Neural cell (in vitro differentiated cells): ENCODE measurements around the gene TXNRD3. TPM values are rescaled to one million over a fixed set of nuclear protein-coding genes. Genes with fewer than 3 reads are reported as not detected.

Experiments
- H2AFZ ChIP-seq: fragments of 200-600, 300-800 bp; sonication (generic), shearing (Covaris generic); 2 replicates; pipeline ENCODE4 v1.6.0; 2014; ENCODE audit warnings: low read depth, mild to moderate bottlenecking, antibody characterized with exemption, low read length, moderate library complexity
- H3F3A ChIP-seq: fragments of 200-600 bp; shearing (Covaris generic); 2 replicates; pipeline ENCODE4 v1.6.1; 2016; ENCODE audit warnings: mild to moderate bottlenecking, moderate library complexity, mixed read lengths, antibody characterized with exemption, low read length; ENCODE audit not compliant: insufficient read depth, poor library complexity, severe bottlenecking
- H3K27ac ChIP-seq: fragments of 200-600, 300-800 bp; sonication (generic), shearing (Covaris generic); 2 replicates; pipeline ENCODE4 v1.5.1; 2014; ENCODE audit warnings: mild to moderate bottlenecking, low read length, moderate library complexity
- H3K27me3 ChIP-seq: fragments of 300-800, 200-600 bp; sonication (generic), shearing (Covaris generic); 2 replicates; pipeline ENCODE4 v1.6.0; 2014; ENCODE audit warnings: mild to moderate bottlenecking, low read depth, low read length, moderate library complexity; ENCODE audit not compliant: insufficient read depth
- H3K36me3 ChIP-seq: fragments of 300-800, 200-600 bp; sonication (generic), shearing (Covaris generic); 2 replicates; pipeline ENCODE4 v1.5.1; 2014; ENCODE audit warnings: mild to moderate bottlenecking, antibody characterized with exemption, low read length, moderate library complexity; ENCODE audit not compliant: insufficient read depth
- H3K4me2 ChIP-seq: fragments of 300-800, 200-600 bp; sonication (generic), shearing (Covaris generic); 2 replicates; pipeline ENCODE4 v1.6.0; 2014; ENCODE audit warnings: mild to moderate bottlenecking, low read length
- H3K4me3 ChIP-seq: fragments of 300-800, 200-600 bp; sonication (generic), shearing (Covaris generic); 2 replicates; pipeline ENCODE4 v1.5.1; 2014; ENCODE audit warnings: mild to moderate bottlenecking, low read length, moderate library complexity
- H3K79me2 ChIP-seq: fragments of 200-600 bp; shearing (Covaris generic); replicated peaks from 2 replicates; pipeline ENCODE4 v1.6.0; 2014; ENCODE audit warnings: mild to moderate bottlenecking, low read length, moderate library complexity; ENCODE audit not compliant: insufficient read depth
- H3K9ac ChIP-seq: fragments of 300-800, 200-600 bp; sonication (generic), shearing (Covaris generic); 2 replicates; pipeline ENCODE4 v1.6.1; 2016; ENCODE audit warnings: mild to moderate bottlenecking, low read length, mixed read lengths
- H3K9me2 ChIP-seq: fragments of 200-600 bp; shearing (Covaris generic); 2 replicates; pipeline ENCODE4 v1.6.1; 2016; ENCODE audit warnings: mild to moderate bottlenecking, low read length, mixed read lengths; ENCODE audit not compliant: insufficient read depth
- H3K9me3 ChIP-seq: fragments of 200-600, 300-800 bp; sonication (generic), shearing (Covaris generic); 2 replicates; pipeline ENCODE4 v1.6.1; 2016; ENCODE audit warnings: mild to moderate bottlenecking, mixed run types, low read length, moderate library complexity, mixed read lengths
- H4K20me1 ChIP-seq: fragments of 200-600 bp; shearing (Covaris generic); 2 replicates; pipeline ENCODE4 v1.6.1; 2016; ENCODE audit warnings: mild to moderate bottlenecking, mixed run types; ENCODE audit not compliant: insufficient read depth
- CTCF ChIP-seq: fragments of 450-650 bp; IDR thresholded peaks from 2 replicates; pipeline ENCODE4 v1.5.1; 2014; ENCODE audit warnings: antibody characterized with exemption, mild to moderate bottlenecking, moderate library complexity; ENCODE audit not compliant: poor library complexity, severe bottlenecking
- EP300 ChIP-seq: fragments of 450-650 bp; conservative IDR thresholded peaks from 2 replicates; pipeline ENCODE4 v1.6.1; 2014; ENCODE audit warnings: antibody characterized with exemption, mild to moderate bottlenecking, moderate library complexity; ENCODE audit not compliant: poor library complexity, severe bottlenecking
- EZH2 ChIP-seq: fragments of 200-600, 300-800 bp; shearing (Covaris generic), sonication (generic); IDR thresholded peaks from 2 replicates; pipeline ENCODE4 v1.6.1; 2014; ENCODE audit warnings: antibody characterized with exemption, low read length, borderline replicate concordance, mild to moderate bottlenecking; ENCODE audit not compliant: insufficient read depth, poor library complexity, severe bottlenecking
- MXI1 ChIP-seq: fragments of 450-650 bp; conservative IDR thresholded peaks from 2 replicates; pipeline ENCODE4 v1.6.1; 2014; ENCODE audit warnings: antibody characterized with exemption, mild to moderate bottlenecking; ENCODE audit not compliant: poor library complexity, severe bottlenecking
- POLR2AphosphoS5 ChIP-seq: IDR thresholded peaks from 2 replicates; pipeline ENCODE4 v1.6.1; 2012
- RAD21 ChIP-seq: fragments of 450-650 bp; conservative IDR thresholded peaks from 2 replicates; pipeline ENCODE4 v1.6.1; 2014; ENCODE audit warnings: antibody characterized with exemption, mild to moderate bottlenecking, moderate library complexity
- SMC3 ChIP-seq: fragments of 450-650 bp; conservative IDR thresholded peaks from 2 replicates; pipeline ENCODE4 v1.6.1; 2014; ENCODE audit warnings: antibody characterized with exemption, mild to moderate bottlenecking, moderate library complexity; ENCODE audit not compliant: poor library complexity
- TAF1 ChIP-seq: IDR thresholded peaks from 2 replicates; pipeline ENCODE4 v1.6.1; 2012; ENCODE audit warnings: low read depth
- polyA plus RNA-seq: library from polyadenylated mRNA; depleted of rRNA; stranded (reverse); fragments of >200 nt; gene quantifications from 2 replicates; pipeline ENCODE4 v1.2.3, GENCODE V29; 2014
- TF ChIP-seq, protein P1 (sequence below): IDR thresholded peaks from 2 replicates; pipeline ENCODE4 v1.6.1; 2012; ENCODE audit warnings: borderline replicate concordance

TXNRD3 gene
- polyA plus RNA-seq, 1 donor from 2014 or later = 2.2 TPM

DNA sequence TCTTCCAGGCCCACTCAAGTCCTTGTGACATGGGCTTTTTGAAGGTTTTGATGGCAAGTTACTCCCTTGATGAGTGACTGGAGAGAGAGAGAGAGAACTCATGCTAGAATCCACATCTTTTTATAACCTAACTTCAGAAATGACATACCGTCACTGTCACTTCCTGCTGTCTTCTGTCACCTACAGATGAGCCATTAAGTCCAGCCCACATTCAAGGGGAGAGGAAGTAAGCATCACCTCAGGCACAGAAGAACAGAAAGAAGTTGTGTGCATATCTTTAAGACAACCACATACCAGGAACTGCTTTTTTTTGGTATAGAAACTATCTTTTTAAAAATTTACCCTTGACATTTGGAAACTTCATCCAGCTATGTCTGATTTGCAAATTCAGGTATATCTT is 16.6 kb upstream of the TXNRD3 start:
- no peaks in the 10 kb centered on the region for H3F3A ChIP-seq
- no peaks in the 10 kb centered on the region for H3K79me2 ChIP-seq
- H3K9me2 ChIP-seq = no peaks in the 10 kb centered on the region
- no peak overlapping the region for H2AFZ ChIP-seq
- H3K9me3 ChIP-seq = no peaks in the 10 kb centered on the region
- TF ChIP-seq RAD21 = no peak
- TF ChIP-seq EP300 = no peak
- no peak for TF ChIP-seq POLR2AphosphoS5
- TF ChIP-seq, protein P1, sequence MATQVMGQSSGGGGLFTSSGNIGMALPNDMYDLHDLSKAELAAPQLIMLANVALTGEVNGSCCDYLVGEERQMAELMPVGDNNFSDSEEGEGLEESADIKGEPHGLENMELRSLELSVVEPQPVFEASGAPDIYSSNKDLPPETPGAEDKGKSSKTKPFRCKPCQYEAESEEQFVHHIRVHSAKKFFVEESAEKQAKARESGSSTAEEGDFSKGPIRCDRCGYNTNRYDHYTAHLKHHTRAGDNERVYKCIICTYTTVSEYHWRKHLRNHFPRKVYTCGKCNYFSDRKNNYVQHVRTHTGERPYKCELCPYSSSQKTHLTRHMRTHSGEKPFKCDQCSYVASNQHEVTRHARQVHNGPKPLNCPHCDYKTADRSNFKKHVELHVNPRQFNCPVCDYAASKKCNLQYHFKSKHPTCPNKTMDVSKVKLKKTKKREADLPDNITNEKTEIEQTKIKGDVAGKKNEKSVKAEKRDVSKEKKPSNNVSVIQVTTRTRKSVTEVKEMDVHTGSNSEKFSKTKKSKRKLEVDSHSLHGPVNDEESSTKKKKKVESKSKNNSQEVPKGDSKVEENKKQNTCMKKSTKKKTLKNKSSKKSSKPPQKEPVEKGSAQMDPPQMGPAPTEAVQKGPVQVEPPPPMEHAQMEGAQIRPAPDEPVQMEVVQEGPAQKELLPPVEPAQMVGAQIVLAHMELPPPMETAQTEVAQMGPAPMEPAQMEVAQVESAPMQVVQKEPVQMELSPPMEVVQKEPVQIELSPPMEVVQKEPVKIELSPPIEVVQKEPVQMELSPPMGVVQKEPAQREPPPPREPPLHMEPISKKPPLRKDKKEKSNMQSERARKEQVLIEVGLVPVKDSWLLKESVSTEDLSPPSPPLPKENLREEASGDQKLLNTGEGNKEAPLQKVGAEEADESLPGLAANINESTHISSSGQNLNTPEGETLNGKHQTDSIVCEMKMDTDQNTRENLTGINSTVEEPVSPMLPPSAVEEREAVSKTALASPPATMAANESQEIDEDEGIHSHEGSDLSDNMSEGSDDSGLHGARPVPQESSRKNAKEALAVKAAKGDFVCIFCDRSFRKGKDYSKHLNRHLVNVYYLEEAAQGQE = no peak
- no peak for TF ChIP-seq TAF1
- TF ChIP-seq SMC3 = no peak
- no peak for TF ChIP-seq CTCF
- no peak for TF ChIP-seq MXI1
- TF ChIP-seq EZH2 = no peak
- H3K36me3 ChIP-seq = no peaks in the 10 kb centered on the region
- H3K27ac ChIP-seq = no peak overlapping the region
- H3K4me2 ChIP-seq = no peak overlapping the region
- H3K4me3 ChIP-seq = no peak overlapping the region
- no peaks in the 10 kb centered on the region for H3K27me3 ChIP-seq
- H3K9ac ChIP-seq = no peak overlapping the region
- no peaks in the 10 kb centered on the region for H4K20me1 ChIP-seq

DNA sequence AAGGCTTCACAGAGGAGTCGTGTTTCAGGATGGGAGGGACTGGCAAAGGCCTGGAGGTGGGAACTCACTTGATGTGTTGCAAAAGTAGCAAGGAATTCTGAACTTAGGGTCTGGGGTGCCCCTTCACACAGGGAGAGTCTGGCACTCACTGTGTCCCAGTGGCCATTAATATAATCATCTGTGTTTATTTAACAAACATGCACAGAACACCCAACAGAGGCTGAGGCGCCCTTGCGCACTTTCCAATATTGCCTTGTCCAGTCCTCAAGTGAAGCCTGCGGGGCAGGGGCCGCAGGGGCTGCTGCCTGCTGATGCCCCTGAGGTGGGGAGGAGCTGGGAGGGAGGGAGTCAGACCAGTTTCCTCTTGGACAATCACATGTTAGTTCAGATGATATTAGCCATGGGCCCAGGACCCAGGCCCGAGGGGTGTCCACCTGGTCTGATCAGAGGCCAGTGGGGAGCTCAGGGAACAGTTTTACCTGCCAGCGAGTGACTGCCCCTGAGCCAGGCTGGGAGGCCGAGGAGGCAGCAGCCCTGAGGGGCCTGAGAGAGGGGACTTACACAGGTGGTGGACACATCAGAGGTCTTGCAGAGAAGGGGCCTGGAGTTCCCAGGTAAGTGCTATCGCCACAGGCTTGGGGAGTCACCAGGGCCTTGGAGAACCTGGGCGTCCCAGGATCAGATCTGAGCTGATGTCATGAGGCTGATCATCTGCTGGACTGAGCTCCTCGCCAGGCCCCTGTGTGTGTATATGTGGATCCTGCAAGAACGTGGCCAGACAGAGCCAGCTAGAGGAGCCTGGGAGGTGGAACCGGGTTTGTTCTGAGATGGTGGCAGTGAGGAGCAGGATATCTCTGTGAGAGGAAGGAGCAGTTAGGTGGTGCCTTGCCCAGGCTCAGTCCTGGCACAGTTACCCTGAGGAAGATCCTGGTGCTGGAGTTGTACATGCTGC is 13.8 kb upstream of the TXNRD3 start:
- no peak overlapping the region for H3K27ac ChIP-seq
- no peaks in the 10 kb centered on the region for H3K79me2 ChIP-seq
- H3F3A ChIP-seq = no peaks in the 10 kb centered on the region
- H4K20me1 ChIP-seq = no peaks in the 10 kb centered on the region
- H2AFZ ChIP-seq = no peak overlapping the region
- H3K36me3 ChIP-seq = no peaks in the 10 kb centered on the region
- TF ChIP-seq EP300 (no peak), SMC3 (no peak), RAD21 (no peak), CTCF (no peak), MXI1 (no peak), EZH2 (no peak), POLR2AphosphoS5 (no peak), TAF1 (no peak)
- TF ChIP-seq, protein P1 = no peak
- H3K9me2 ChIP-seq = no peaks in the 10 kb centered on the region
- no peak overlapping the region for H3K4me3 ChIP-seq
- no peaks in the 10 kb centered on the region for H3K9me3 ChIP-seq
- H3K27me3 ChIP-seq = no peaks in the 10 kb centered on the region
- H3K4me2 ChIP-seq = no peak overlapping the region
- H3K9ac ChIP-seq = no peak overlapping the region
